ENCODE data around the gene DPYSL5.

DNA sequence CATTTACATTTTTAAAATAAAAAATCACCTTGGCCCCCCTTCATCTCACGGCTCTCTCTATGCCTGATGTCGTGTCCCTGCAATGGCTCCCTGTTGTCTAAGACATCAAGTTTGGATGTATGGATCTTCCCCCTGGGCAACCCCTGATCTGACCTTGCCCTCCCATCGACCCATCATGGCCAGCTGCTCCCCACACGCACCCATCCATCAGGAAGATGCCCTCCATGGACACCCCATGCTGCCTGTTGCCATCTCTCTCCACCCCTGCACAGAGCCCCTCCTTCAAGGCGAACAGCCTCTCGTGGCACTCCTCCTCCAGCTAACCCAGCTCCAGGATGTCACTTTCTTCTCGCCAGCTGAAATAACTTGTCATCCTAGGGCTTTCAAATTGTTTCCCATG lies 59.5 kb downstream of the DPYSL5 start:
- TF ChIP-seq EZH2phosphoT487 (IDR thresholded peaks at IDR 0.05; ENCODE audit: low read depth): no peak
- TF ChIP-seq, protein P1, sequence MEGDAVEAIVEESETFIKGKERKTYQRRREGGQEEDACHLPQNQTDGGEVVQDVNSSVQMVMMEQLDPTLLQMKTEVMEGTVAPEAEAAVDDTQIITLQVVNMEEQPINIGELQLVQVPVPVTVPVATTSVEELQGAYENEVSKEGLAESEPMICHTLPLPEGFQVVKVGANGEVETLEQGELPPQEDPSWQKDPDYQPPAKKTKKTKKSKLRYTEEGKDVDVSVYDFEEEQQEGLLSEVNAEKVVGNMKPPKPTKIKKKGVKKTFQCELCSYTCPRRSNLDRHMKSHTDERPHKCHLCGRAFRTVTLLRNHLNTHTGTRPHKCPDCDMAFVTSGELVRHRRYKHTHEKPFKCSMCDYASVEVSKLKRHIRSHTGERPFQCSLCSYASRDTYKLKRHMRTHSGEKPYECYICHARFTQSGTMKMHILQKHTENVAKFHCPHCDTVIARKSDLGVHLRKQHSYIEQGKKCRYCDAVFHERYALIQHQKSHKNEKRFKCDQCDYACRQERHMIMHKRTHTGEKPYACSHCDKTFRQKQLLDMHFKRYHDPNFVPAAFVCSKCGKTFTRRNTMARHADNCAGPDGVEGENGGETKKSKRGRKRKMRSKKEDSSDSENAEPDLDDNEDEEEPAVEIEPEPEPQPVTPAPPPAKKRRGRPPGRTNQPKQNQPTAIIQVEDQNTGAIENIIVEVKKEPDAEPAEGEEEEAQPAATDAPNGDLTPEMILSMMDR (IDR thresholded peaks at IDR 0.05; ENCODE audit: low read depth, low read length): no peak
